GM10248 (cell line): ENCODE results near the gene CGA.

ENCODE experiments used
- CTCF ChIA-PET: fragments of 300-600 bp; sonication (Branson Sonifier 250); formaldehyde crosslinking; extraction: SDS; loops from one replicate; lab custom pipeline; 2021; ENCODE audit warnings: antibody characterized with exemption; lab: Yijun Ruan, JAX
- POLR2A ChIA-PET: fragments of 350-650 bp; sonication (Branson Sonifier 250); formaldehyde crosslinking; extraction: SDS; loops from one replicate; lab custom pipeline; 2020; ENCODE audit warnings: antibody characterized with exemption; lab: Yijun Ruan, JAX
- DNase-seq: peaks from one replicate; pipeline ENCODE4 v3.0.0; 2012; ENCODE audit errors: extremely low spot score
- CTCF ChIP-seq: IDR thresholded peaks from 2 replicates; pipeline ENCODE4 v1.5.1; 2012; ENCODE audit warnings: mild to moderate bottlenecking, low read depth; ENCODE audit errors: extremely low read depth, missing control alignments, control extremely low read depth

Gene CGA

GRCh38 chr6:87082160-87082721 is 12.7 kb downstream of the CGA start:
- ChIA-PET POLR2A (no interaction called here), CTCF (interaction anchor here (1.1 to 7.1 kb wide), 7 partner anchors 12 to 260 kb away, joined by 3 to 99 read pairs (median 6); partner anchors contain the start of gene CGA)
- no peak for TF ChIP-seq CTCF
- no peak for DNase-seq

- ChIA-PET CTCF (interaction anchor here (0.6 to 7.1 kb wide), 43 partner anchors 8 to 1092 kb away, joined by 3 to 99 read pairs (median 3); partner anchors contain the start of genes C6orf163 and CGA), POLR2A (no interaction called here)
- peak; percentile 75 for TF ChIP-seq CTCF
- DNase-seq = peak; percentile 64
These were observed 15.8 kb downstream of the CGA start for GRCh38 chr6:87078983-87079616.

GRCh38 chr6:87075168-87075567 is 19.7 kb downstream of the CGA start:
- no peak for TF ChIP-seq CTCF
- ChIA-PET POLR2A (no interaction called here), CTCF (interaction anchor here (1.1 to 1.4 kb wide), 2 partner anchors 8 to 318 kb away, joined by 5 read pairs; no protein-coding TSS in a partner anchor)
- DNase-seq = no peak

GRCh38 chr6:87074101-87074621 is 20.7 kb downstream of the CGA start:
- ChIA-PET POLR2A (no interaction called here), CTCF (interaction anchor here (1.0 to 1.5 kb wide), 5 partner anchors 7 to 319 kb away, joined by 3 to 6 read pairs (median 5); no protein-coding TSS in a partner anchor)
- no peak for TF ChIP-seq CTCF
- no peak for DNase-seq

- ChIA-PET POLR2A (no interaction called here), CTCF (interaction anchor here (1.4 kb wide), 1 partner anchor 9 kb away, joined by 6 read pairs; no protein-coding TSS in a partner anchor)
- no peak for DNase-seq
- no peak for TF ChIP-seq CTCF
These were observed 23.2 kb downstream of the CGA start for GRCh38 chr6:87071683-87072082.

- ChIA-PET POLR2A (no interaction called here), CTCF (interaction anchor here (1.4 to 6.7 kb wide), 2 partner anchors 9 to 10 kb away, joined by 6 to 99 read pairs; no protein-coding TSS in a partner anchor)
- TF ChIP-seq CTCF = no peak
- no peak for DNase-seq
These were observed 24.2 kb downstream of the CGA start for GRCh38 chr6:87070741-87071140.
